GM21390 (cell line): Measurements from ENCODE around the gene ACSS1.

Experiments used
- ATAC-seq: cut with Tn5 transposase; IDR thresholded peaks from one replicate; pipeline ENCODE4 v1.9.1; 2021; ENCODE audit not compliant: unreplicated experiment

The ACSS1 gene

GRCh38 chr20:25046736-25047666 is 10.9 kb downstream of the ACSS1 start:
- ATAC-seq: no peak

- no peak for ATAC-seq
Observed at GRCh38 chr20:25046181-25046641, 11.7 kb downstream of the ACSS1 start.

DNA sequence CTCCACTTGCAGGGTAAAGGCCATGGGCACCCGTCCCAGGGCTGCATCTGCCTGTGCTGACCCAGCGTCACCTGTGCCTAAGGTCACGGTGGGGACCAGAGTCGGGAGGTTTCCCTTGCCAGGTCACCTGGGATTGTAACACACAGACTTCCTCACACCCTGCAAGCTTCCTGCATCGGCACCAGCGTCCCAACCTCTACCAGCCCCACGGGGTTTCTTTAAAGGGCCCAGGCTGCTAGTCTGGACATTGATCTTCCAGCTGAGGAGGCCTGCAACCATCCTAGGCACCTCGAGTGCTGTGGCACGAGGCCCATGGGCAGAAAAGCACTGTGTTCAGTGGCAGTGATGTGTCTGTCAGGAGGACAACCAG is 12.6 kb downstream of the ACSS1 start:
- no peak for ATAC-seq

DNA sequence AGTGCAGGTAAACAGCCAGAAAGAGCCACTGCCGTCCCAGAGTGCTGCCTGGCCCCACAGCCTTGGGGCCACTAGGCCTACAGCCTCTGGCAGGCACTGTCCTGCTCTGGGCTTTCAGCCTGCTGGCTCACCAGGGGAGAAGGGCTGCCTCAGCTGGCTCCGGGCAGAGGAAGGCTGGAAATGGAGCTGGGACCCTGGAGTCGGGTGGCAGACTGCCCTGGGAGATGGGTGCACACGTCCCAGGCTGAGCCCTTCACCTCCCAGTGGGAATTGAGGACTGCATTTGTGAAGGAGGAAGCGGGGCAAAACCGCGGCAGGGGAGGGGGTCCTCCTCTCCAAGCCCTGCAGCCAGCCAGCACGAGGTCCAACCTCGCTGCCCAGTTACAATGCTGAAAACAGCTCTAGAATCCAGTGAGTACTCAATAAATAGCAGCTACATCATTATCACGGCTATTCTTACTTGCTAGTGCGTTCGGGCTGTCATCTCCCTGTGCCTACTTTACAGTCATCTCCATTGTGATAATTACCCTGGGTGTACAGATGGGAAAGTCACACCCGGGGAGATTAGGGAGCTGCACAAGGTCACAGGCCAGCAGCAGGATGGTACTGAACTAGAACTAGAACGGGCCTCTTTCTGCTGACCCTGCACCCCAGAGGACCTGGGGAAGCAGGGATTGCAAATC is 13.1 kb downstream of the ACSS1 start:
- ATAC-seq: no peak

DNA sequence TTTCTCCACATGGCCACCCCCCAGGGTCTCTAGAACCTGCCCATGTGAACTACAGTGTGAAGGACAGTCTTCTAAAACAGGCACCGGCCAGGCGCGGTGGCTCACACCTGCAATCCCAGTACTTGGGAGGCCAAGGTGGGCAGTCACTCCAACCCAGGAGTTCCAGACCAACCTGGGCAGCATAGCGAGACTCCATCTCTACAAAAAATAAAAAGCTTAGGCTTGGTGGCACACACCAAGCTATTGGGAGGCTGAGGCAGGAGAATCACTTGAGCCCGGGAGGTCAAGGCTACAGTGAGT is 13.7 kb downstream of the ACSS1 start:
- no peak for ATAC-seq

DNA sequence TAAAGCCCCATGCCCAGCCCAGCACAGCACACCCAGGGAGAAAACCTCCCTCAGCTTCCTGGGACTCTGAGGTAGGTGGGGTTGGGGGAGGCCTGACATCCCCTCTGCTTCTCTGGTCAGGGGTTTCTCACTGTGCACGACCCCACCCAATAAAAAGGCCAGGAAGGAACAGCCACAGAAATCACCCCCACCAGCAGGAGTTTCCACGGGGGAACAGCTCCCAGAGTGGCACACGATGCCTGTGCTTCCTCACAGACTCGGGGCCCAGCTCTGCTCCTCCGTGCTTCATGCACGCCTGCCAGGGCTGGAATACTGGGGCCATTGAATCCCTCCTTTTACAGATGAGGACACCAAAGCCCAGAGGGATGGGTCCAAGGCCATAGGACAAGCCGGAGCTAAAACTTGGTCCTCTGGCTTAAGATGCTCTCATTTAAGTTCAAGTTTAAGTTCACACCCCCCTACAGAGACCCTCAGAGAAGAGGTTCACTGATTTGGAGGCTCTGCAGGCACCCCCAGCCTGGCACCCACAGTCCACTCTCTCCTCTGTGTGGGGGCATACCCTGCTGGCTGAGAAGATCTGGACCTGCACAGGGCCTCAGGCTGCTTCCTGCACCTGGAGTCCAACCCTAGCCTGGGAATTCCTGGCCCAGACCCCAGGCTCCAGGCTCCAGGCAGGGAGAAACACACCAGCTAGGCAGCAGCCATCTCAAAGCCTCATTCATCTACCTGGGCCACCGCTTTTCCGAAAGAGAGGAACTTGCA is 14.3 kb downstream of the ACSS1 start:
- ATAC-seq: no peak

GRCh38 chr20:25042531-25043498 is 15.1 kb downstream of the ACSS1 start:
- peak; percentile 91 for ATAC-seq

- ATAC-seq: no peak
Observed at GRCh38 chr20:25041813-25042530, 16.0 kb downstream of the ACSS1 start.

DNA sequence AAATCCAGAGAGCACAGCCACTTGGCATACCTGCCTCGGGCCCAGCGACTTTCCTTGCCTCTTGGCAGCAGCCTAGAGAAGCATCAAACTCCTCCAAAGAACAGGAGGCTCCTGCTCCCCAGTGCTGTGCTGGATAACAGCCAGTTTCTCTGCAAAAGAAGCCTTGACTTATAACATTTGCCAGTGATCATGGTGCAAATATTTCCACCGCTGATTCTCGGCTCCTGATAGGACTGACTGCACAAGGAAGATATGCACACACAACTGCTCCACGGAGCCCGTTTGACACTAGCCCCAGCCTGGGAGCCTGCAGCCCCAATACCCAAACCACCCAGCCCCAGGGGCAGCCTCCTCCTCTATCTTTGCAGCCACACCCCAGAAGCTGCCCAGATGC is 17.5 kb downstream of the ACSS1 start:
- ATAC-seq: no peak

- ATAC-seq: no peak
Observed at GRCh38 chr20:25039697-25040437, 18.1 kb downstream of the ACSS1 start.

- ATAC-seq: no peak
Observed at GRCh38 chr20:25038591-25039015, 19.3 kb downstream of the ACSS1 start.

DNA sequence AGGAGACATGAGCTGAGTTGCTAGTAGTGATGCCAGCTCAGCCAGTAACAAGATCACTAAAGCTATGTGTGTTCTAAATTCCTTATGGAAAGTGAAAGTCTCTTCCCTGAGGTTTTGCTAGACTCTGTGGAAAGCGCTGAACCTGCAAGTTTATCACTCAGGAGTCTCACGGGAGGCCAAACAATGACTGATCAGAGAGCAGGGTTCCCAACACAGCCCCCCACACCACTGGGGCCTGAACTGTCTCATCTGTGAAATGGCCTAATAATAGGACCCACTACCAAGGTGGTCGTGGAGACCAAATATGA is 19.9 kb downstream of the ACSS1 start:
- no peak for ATAC-seq

DNA sequence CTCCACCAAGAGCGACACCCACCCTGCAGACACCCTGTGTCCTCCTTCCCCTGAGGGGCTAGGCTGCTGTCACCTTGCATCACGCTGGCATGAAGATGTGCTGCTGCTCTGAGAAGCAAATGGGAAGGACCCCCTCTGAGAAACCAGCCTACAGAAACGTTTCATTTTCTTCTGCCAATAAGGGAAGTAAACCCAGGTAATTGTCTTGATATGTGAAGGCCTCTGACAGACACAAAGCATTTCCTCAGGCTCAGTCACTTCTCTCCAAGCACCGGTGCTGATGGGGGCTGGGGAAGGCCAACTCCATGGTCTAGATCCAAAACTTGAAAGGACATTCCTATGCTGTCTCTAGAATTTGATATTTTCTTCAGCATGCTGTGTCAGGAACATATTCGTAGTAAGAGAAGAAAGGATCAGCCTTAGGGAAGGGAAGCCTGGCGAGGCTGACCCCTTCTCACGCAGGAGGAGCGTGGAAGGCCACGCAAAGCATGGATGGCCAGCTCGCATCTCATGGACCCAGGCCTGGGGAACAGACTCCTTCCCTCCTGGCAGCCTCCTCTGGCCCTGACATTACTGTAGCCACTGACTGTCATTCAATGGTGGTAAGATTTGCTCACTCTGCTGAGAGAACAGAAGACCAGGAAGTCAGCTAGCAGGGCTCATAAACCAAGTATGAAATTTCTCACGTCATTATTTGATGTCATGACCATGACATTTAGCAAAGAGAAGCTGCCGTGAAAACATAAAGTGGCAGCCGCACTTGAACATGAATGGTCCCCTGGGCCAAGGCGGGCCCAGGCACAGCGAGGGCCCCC is 20.4 kb downstream of the ACSS1 start:
- no peak for ATAC-seq

GRCh38 chr20:25036331-25036936 is 21.5 kb downstream of the ACSS1 start:
- no peak for ATAC-seq

DNA sequence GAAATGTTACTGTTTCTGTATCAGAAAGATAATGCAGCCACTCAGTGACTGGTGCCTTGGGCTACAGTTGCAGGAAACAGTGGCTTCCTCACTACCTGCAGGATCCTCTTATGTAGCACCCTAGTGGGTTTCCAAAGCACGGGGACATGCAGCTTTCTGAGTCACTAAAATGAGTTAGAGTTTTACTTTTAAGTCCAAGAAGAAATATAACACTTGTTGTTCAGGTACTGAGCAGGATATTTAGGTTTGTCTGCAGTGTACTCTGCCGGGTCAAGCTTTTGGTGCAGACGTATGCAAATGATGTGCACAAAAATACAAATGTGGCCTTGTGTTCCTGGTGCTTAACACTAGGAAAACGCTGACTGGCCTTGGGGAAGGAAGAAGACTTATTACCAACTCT is 22.0 kb downstream of the ACSS1 start:
- peak; percentile 45 for ATAC-seq

DNA sequence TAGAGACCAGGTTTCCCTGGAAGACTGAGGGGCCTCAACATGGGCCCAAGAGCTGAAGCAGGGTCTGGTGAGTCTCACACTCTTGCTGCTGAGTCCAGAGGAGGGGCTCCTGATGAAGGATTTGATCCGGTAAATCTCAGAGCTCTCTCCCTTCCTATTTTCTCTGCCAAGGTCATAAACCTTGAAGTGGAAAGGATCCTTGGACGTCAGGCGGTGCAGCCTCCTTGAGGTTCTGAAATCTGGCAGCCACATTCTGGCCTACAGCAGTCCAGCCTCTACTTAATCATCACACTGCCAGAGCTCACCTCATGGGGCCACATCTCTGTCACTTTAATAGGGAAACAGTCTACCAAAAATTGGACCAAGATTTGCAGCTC is 24.0 kb downstream of the ACSS1 start:
- ATAC-seq: no peak

- ATAC-seq: no peak
Observed at GRCh38 chr20:25033265-25033923, 24.5 kb downstream of the ACSS1 start.
